Measurements from ENCODE around the gene CLDN6.

The CLDN6 gene

GRCh38 chr16:3027489-3027795, 9.5 kb upstream of the CLDN6 start:
- DNase-seq, result no peak

- DNase-seq, result no peak
Observed at GRCh38 chr16:3026609-3027488, 8.9 kb upstream of the CLDN6 start.

- no peak for DNase-seq
Observed at GRCh38 chr16:3026003-3026378, 8.0 kb upstream of the CLDN6 start.

GRCh38 chr16:3025032-3026002, 7.3 kb upstream of the CLDN6 start:
- no peak for DNase-seq

- peak; percentile 100 for DNase-seq
Observed at GRCh38 chr16:3023669-3024478, 5.9 kb upstream of the CLDN6 start, which contains the start of the genes HCFC1R1 and THOC6. Gene HCFC1R1, minus strand, starts transcription at chr16:3023942. Its CDS starts 1 bp downstream, at chr16:3023941. Gene THOC6, plus strand, starts transcription at chr16:3024035. Its CDS starts 292 bp downstream, at chr16:3024327.

- peak; percentile 59 for DNase-seq
Observed at GRCh38 chr16:3023415-3023668, 5.4 kb upstream of the CLDN6 start.

GRCh38 chr16:3022684-3023414, 4.9 kb upstream of the CLDN6 start:
- DNase-seq, result peak; percentile 12

- peak; percentile 47 for DNase-seq
Observed at GRCh38 chr16:3022208-3022683, 4.3 kb upstream of the CLDN6 start.

GRCh38 chr16:3021449-3022207, 3.6 kb upstream of the CLDN6 start:
- DNase-seq, result peak; percentile 88

GRCh38 chr16:3020604-3021448, 2.8 kb upstream of the CLDN6 start:
- DNase-seq, result peak; percentile 74

- peak; percentile 94 for DNase-seq
Observed at GRCh38 chr16:3020247-3020603, 2.2 kb upstream of the CLDN6 start, which contains the start of gene TNFRSF12A. Gene TNFRSF12A, plus strand, starts transcription at chr16:3020368. Its CDS starts 30 bp downstream, at chr16:3020398.

- DNase-seq, result no peak
Observed at GRCh38 chr16:3019594-3020246, 1.7 kb upstream of the CLDN6 start.

GRCh38 chr16:3017344-3017743, 639 bp downstream of the CLDN6 start:
- DNase-seq, result no peak

- DNase-seq, result no peak
Observed at GRCh38 chr16:3015865-3016521, 2.0 kb downstream of the CLDN6 start.

- DNase-seq, result no peak
Observed at GRCh38 chr16:3014971-3015370, 3.0 kb downstream of the CLDN6 start.

- no peak for DNase-seq
Observed at GRCh38 chr16:3013998-3014690, 3.8 kb downstream of the CLDN6 start.

- no peak for DNase-seq
Observed at GRCh38 chr16:3013491-3013951, 4.5 kb downstream of the CLDN6 start.

GRCh38 chr16:3012828-3013420, 5.1 kb downstream of the CLDN6 start, which contains the start of gene CLDN9:
Gene CLDN9, plus strand, starts transcription at chr16:3012923. Its CDS starts 440 bp downstream, at chr16:3013363.
- DNase-seq, result peak; percentile 93

All from RPMI8226 (cell line).